Peyer's patch (tissue), 4 donors: ENCODE data around the gene WFDC1. TPM values are rescaled to one million over a fixed set of nuclear protein-coding genes. Genes with fewer than 3 reads are reported as not detected.

Experiments
- DNase-seq, 3 donors: peaks; one replicate each; pipeline ENCODE4 v3.0.0-alpha.2; 2017 to 2019
- H3K27ac ChIP-seq, 4 donors: fragments of 200-600 bp; sonication (generic); one replicate each; pipeline ENCODE4 v1.5.1; 2016 to 2019
- H3K27me3 ChIP-seq, 2 donors: fragments of 200-600 bp; sonication (generic); one replicate each; pipeline ENCODE4 v1.5.1; 2019
- H3K36me3 ChIP-seq, 3 donors: fragments of 200-600 bp; sonication (generic); one replicate each; pipeline ENCODE4 v1.5.1; 2016 to 2019
- H3K4me1 ChIP-seq, 4 donors: fragments of 200-600 bp; sonication (generic); one replicate each; pipeline ENCODE4 v1.5.1; 2016 to 2019
- H3K4me3 ChIP-seq, 4 donors: fragments of 200-600 bp; sonication (generic); 1 replicate in 3 of 4; 2 replicates in 1 of 4; pipeline ENCODE4 v1.5.1; 2016 to 2019; ENCODE audit warnings: mild to moderate bottlenecking in 1 of 4
- H3K9me3 ChIP-seq, 4 donors: fragments of 200-600 bp; sonication (generic); one replicate each; pipeline ENCODE4 v1.5.1; 2016 to 2019; ENCODE audit warnings: mild to moderate bottlenecking in 1 of 4
- CTCF ChIP-seq, 6 experiments: fragments of 450-650 bp in 4 of 6; fragments of 200-600 bp in 2 of 6; sonication (generic) in 1 of 6; IDR thresholded peaks; one replicate each; pipeline ENCODE4 v1.5.1; 2017 to 2019; ENCODE audit warnings: antibody characterized with exemption in 6 of 6, mild to moderate bottlenecking in 3 of 6, moderate library complexity in 1 of 6
- POLR2A ChIP-seq, 2 donors: fragments of 450-650 bp; IDR thresholded peaks; one replicate each; pipeline ENCODE4 v1.5.1; 2017; ENCODE audit warnings: antibody characterized with exemption in 2 of 2, mild to moderate bottlenecking in 2 of 2, moderate library complexity in 2 of 2
- total RNA-seq, 4 donors: library from RNA; depleted of rRNA; stranded (reverse); fragments of >200 nt; gene quantifications; one replicate each; pipeline ENCODE4 v1.1.0, GENCODE V29; 2016

Gene WFDC1
- total RNA-seq, 4 donors from 2014 or later, result 1.9 to 35.5 (median 10.1) TPM

GRCh38 chr16:84359326-84359725, 64.6 kb downstream of the WFDC1 start:
- DNase-seq, result no peak
- no peak for TF ChIP-seq CTCF (IDR thresholded peaks at IDR 0.05)
- TF ChIP-seq POLR2A (IDR thresholded peaks at IDR 0.05), result no peak
- no peaks in the 10 kb centered on the region for H3K36me3 ChIP-seq
- no peaks in the 10 kb centered on the region for H3K9me3 ChIP-seq
- H3K4me3 ChIP-seq, result no peak overlapping the region
- H3K27me3 ChIP-seq, result no peaks in the 10 kb centered on the region
- H3K4me1 ChIP-seq, result peaks cover 0 to 30% (median 0%) of the 10 kb centered on the region in 4 donors
- peak overlapping the region in 3 of 4 donors; percentile 9 to 74 (median 54) for H3K27ac ChIP-seq

GRCh38 chr16:84360170-84360569, 65.5 kb downstream of the WFDC1 start:
- Histone ChIP-seq H3K4me1 (peaks cover 0 to 30% (median 0%) of the 10 kb centered on the region in 4 donors), H3K27me3 (no peaks in the 10 kb centered on the region), H3K36me3 (no peaks in the 10 kb centered on the region), H3K9me3 (no peaks in the 10 kb centered on the region), H3K4me3 (no peak overlapping the region), H3K27ac (no peak overlapping the region)
- no peak for TF ChIP-seq CTCF (IDR thresholded peaks at IDR 0.05)
- TF ChIP-seq POLR2A (IDR thresholded peaks at IDR 0.05), result no peak
- peak in 1 of 3 donors; percentile 10 for DNase-seq

- Histone ChIP-seq H3K27me3 (no peaks in the 10 kb centered on the region), H3K4me3 (no peak overlapping the region), H3K36me3 (no peaks in the 10 kb centered on the region), H3K27ac (no peak overlapping the region), H3K4me1 (peaks cover 0 to 30% (median 0%) of the 10 kb centered on the region in 4 donors), H3K9me3 (no peaks in the 10 kb centered on the region)
- no peak for TF ChIP-seq POLR2A (IDR thresholded peaks at IDR 0.05)
- TF ChIP-seq CTCF (IDR thresholded peaks at IDR 0.05), result no peak
- DNase-seq, result no peak
Measured at GRCh38 chr16:84360748-84361147, 66.1 kb downstream of the WFDC1 start.

- Histone ChIP-seq H3K27ac (no peak overlapping the region), H3K4me3 (no peak overlapping the region), H3K36me3 (no peaks in the 10 kb centered on the region), H3K27me3 (no peaks in the 10 kb centered on the region), H3K9me3 (no peaks in the 10 kb centered on the region), H3K4me1 (peaks cover 0 to 22% (median 0%) of the 10 kb centered on the region in 4 donors)
- TF ChIP-seq POLR2A (IDR thresholded peaks at IDR 0.05) (no peak), CTCF (IDR thresholded peaks at IDR 0.05) (no peak)
- no peak for DNase-seq
Measured at GRCh38 chr16:84361546-84361945, 66.9 kb downstream of the WFDC1 start.

- no peaks in the 10 kb centered on the region for H3K36me3 ChIP-seq
- peak overlapping the region in 1 of 4 donors; percentile 1 for H3K27ac ChIP-seq
- H3K4me1 ChIP-seq, result peaks cover 0 to 15% (median 0%) of the 10 kb centered on the region in 4 donors
- no peak for DNase-seq
- H3K4me3 ChIP-seq, result no peak overlapping the region
- TF ChIP-seq POLR2A (IDR thresholded peaks at IDR 0.05), result no peak
- TF ChIP-seq CTCF (IDR thresholded peaks at IDR 0.05), result no peak
- H3K27me3 ChIP-seq, result no peaks in the 10 kb centered on the region
- no peaks in the 10 kb centered on the region for H3K9me3 ChIP-seq
Measured at GRCh38 chr16:84362471-84362941, 67.8 kb downstream of the WFDC1 start.

GRCh38 chr16:84366208-84366607, 71.5 kb downstream of the WFDC1 start:
- Histone ChIP-seq H3K4me3 (no peak overlapping the region), H3K9me3 (no peaks in the 10 kb centered on the region), H3K27me3 (peaks cover 3 to 4% of the 10 kb centered on the region in 2 donors), H3K4me1 (peaks cover 0 to 18% (median 0%) of the 10 kb centered on the region in 4 donors), H3K36me3 (no peaks in the 10 kb centered on the region), H3K27ac (no peak overlapping the region)
- TF ChIP-seq CTCF (IDR thresholded peaks at IDR 0.05), result no peak
- TF ChIP-seq POLR2A (IDR thresholded peaks at IDR 0.05), result no peak
- no peak for DNase-seq
